WTC11 (cell line): ENCODE measurements around the gene KCNQ2. TPM values are rescaled to one million over a fixed set of nuclear protein-coding genes. Genes with fewer than 3 reads are reported as not detected.

Experiments used
- ATAC-seq: fragments of 200-7000 bp; cut with Tn5 transposase; 2 replicates; pipeline ENCODE4 v1.10.0; 2021; ENCODE audit warnings: mild to moderate bottlenecking, moderate library complexity
- CTCF ChIA-PET: fragments of 300-600 bp; sonication (Branson Sonifier 250); formaldehyde crosslinking; loops from one replicate; lab custom pipeline; 2021; ENCODE audit warnings: antibody characterized with exemption; lab: Charles Lee
- POLR2A ChIA-PET: fragments of 350-600 bp; sonication (Branson Sonifier 250); formaldehyde crosslinking; loops from one replicate; lab custom pipeline; 2021; ENCODE audit warnings: antibody characterized with exemption; lab: Charles Lee
- DNase-seq: peaks from one replicate; pipeline ENCODE4 v3.0.0; 2021; ENCODE audit warnings: low spot score
- H3K27ac Mint-ChIP-seq: 2 replicates; pipeline ENCODE4 v1.8.0; 2021; ENCODE audit warnings: mixed read lengths
- H3K27me3 Mint-ChIP-seq: 2 replicates; pipeline ENCODE4 v1.8.0; 2021; ENCODE audit warnings: low read depth, mild to moderate bottlenecking, moderate library complexity, mixed read lengths
- H3K36me3 Mint-ChIP-seq: 2 replicates; pipeline ENCODE4 v1.8.0; 2021; ENCODE audit warnings: mixed read lengths
- H3K4me1 Mint-ChIP-seq: 2 replicates; pipeline ENCODE4 v1.8.0; 2022; ENCODE audit warnings: mixed read lengths
- H3K4me3 Mint-ChIP-seq: 2 replicates; pipeline ENCODE4 v1.8.0; 2021; ENCODE audit warnings: mild to moderate bottlenecking, moderate library complexity, mixed read lengths
- H3K9me3 Mint-ChIP-seq: 2 replicates; pipeline ENCODE4 v1.8.0; 2021; ENCODE audit warnings: mixed read lengths
- CREM ChIP-seq: sonication (generic); formaldehyde crosslinking; IDR thresholded peaks from 2 replicates; pipeline ENCODE4 v1.8.1; 2022; ENCODE audit warnings: mild to moderate bottlenecking, missing genetic modification reagents, moderate library complexity
- E2F4 ChIP-seq: sonication (generic); formaldehyde crosslinking; IDR thresholded peaks from 2 replicates; pipeline ENCODE4 v1.8.1; 2022; ENCODE audit warnings: low read depth, mild to moderate bottlenecking, moderate library complexity, missing genetic modification reagents, borderline replicate concordance
- EMX1 ChIP-seq: fragments of 250-450 bp; sonication (Bioruptor Pico); IDR thresholded peaks from 2 replicates; pipeline ENCODE4 v1.8.0; 2021; ENCODE audit warnings: mild to moderate bottlenecking
- ESRRA ChIP-seq: sonication (generic); formaldehyde crosslinking; IDR thresholded peaks from 2 replicates; pipeline ENCODE4 v1.8.1; 2022; ENCODE audit warnings: mild to moderate bottlenecking, missing genetic modification reagents, borderline replicate concordance
- GRHL2 ChIP-seq: fragments of 250-450 bp; sonication (Bioruptor Pico); IDR thresholded peaks from 2 replicates; pipeline ENCODE4 v1.8.0; 2022; ENCODE audit warnings: mild to moderate bottlenecking, moderate library complexity; ENCODE audit not compliant: insufficient replicate concordance, severe bottlenecking
- SP1 ChIP-seq: sonication (generic); formaldehyde crosslinking; conservative IDR thresholded peaks from 2 replicates; pipeline ENCODE4 v1.8.1; 2022; ENCODE audit warnings: missing genetic modification reagents
- ZNF232 ChIP-seq: sonication (generic); formaldehyde crosslinking; IDR thresholded peaks from 2 replicates; pipeline ENCODE4 v1.8.0; 2022; ENCODE audit warnings: mild to moderate bottlenecking, missing genetic modification reagents
- total RNA-seq: library from RNA; stranded (reverse); gene quantifications from 3 replicates; pipeline ENCODE4 v1.2.3, GENCODE V29; 2021
- TF ChIP-seq, protein P1 (sequence below): sonication (generic); formaldehyde crosslinking; IDR thresholded peaks from 2 replicates; pipeline ENCODE4 v1.8.0; 2023; ENCODE audit warnings: missing genetic modification reagents, mild to moderate bottlenecking, borderline replicate concordance
- TF ChIP-seq, protein P2 (sequence below): sonication (generic); formaldehyde crosslinking; IDR thresholded peaks from 2 replicates; pipeline ENCODE4 v1.8.1; 2023; ENCODE audit warnings: mild to moderate bottlenecking, missing genetic modification reagents
- TF ChIP-seq, protein P3 (sequence below): fragments of 250-450 bp; sonication (Bioruptor Pico); IDR thresholded peaks from 2 replicates; pipeline ENCODE4 v2.1.2; 2022; ENCODE audit warnings: mild to moderate bottlenecking, moderate library complexity
- TF ChIP-seq, protein P4 (sequence below): fragments of 250-450 bp; sonication (Bioruptor Pico); IDR thresholded peaks from 2 replicates; pipeline ENCODE4 v1.9.0; 2021; ENCODE audit warnings: mild to moderate bottlenecking, borderline replicate concordance
- TF ChIP-seq, protein P5 (sequence below): fragments of 250-450 bp; sonication (Bioruptor Pico); IDR thresholded peaks from 2 replicates; pipeline ENCODE4 v1.8.0; 2021; ENCODE audit warnings: mild to moderate bottlenecking
- TF ChIP-seq, protein P6 (sequence below): sonication (generic); formaldehyde crosslinking; IDR thresholded peaks from 2 replicates; pipeline ENCODE4 v1.8.0; 2022; ENCODE audit warnings: mild to moderate bottlenecking, missing genetic modification reagents

Gene KCNQ2
- total RNA-seq, 1 experiment from 2014 or later = 99.8 TPM

DNA sequence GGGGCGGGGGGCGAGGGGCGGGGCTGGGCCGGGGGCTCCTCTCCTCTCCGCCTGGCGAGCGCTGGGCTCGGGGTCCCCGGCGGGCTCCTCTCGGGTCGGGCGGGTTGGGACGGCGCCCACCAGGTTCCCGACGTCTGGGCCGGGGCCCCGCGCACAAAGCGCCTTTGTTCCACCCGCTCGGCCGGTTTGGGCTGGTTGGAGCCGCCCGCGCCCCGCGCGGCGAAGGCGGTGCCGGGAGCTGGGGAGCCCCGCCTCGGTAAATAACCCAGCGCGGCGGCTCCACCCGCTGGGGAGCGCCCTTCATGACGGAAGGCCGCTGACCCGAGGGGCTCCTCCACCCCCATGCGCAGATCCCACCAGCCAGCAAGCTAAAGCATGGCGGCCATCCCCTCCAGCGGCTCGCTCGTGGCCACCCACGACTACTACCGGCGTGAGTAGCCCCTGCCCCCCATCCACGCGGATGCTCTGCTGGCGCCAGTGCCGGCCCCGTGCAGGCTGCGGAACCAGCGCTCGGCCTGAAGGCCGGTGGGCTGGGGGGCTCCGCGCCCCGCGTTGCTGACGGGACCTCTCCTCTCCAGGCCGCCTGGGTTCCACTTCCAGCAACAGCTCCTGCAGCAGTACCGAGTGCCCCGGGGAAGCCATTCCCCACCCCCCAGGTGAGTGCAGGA lies 48.6 kb upstream of the KCNQ2 start (continued):
- TF ChIP-seq, protein P1, sequence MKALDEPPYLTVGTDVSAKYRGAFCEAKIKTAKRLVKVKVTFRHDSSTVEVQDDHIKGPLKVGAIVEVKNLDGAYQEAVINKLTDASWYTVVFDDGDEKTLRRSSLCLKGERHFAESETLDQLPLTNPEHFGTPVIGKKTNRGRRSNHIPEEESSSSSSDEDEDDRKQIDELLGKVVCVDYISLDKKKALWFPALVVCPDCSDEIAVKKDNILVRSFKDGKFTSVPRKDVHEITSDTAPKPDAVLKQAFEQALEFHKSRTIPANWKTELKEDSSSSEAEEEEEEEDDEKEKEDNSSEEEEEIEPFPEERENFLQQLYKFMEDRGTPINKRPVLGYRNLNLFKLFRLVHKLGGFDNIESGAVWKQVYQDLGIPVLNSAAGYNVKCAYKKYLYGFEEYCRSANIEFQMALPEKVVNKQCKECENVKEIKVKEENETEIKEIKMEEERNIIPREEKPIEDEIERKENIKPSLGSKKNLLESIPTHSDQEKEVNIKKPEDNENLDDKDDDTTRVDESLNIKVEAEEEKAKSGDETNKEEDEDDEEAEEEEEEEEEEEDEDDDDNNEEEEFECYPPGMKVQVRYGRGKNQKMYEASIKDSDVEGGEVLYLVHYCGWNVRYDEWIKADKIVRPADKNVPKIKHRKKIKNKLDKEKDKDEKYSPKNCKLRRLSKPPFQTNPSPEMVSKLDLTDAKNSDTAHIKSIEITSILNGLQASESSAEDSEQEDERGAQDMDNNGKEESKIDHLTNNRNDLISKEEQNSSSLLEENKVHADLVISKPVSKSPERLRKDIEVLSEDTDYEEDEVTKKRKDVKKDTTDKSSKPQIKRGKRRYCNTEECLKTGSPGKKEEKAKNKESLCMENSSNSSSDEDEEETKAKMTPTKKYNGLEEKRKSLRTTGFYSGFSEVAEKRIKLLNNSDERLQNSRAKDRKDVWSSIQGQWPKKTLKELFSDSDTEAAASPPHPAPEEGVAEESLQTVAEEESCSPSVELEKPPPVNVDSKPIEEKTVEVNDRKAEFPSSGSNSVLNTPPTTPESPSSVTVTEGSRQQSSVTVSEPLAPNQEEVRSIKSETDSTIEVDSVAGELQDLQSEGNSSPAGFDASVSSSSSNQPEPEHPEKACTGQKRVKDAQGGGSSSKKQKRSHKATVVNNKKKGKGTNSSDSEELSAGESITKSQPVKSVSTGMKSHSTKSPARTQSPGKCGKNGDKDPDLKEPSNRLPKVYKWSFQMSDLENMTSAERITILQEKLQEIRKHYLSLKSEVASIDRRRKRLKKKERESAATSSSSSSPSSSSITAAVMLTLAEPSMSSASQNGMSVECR = no peak
- TF ChIP-seq, protein P2, sequence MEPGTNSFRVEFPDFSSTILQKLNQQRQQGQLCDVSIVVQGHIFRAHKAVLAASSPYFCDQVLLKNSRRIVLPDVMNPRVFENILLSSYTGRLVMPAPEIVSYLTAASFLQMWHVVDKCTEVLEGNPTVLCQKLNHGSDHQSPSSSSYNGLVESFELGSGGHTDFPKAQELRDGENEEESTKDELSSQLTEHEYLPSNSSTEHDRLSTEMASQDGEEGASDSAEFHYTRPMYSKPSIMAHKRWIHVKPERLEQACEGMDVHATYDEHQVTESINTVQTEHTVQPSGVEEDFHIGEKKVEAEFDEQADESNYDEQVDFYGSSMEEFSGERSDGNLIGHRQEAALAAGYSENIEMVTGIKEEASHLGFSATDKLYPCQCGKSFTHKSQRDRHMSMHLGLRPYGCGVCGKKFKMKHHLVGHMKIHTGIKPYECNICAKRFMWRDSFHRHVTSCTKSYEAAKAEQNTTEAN (CRISPR knock-in tag) = no peak
- TF ChIP-seq, protein P3, sequence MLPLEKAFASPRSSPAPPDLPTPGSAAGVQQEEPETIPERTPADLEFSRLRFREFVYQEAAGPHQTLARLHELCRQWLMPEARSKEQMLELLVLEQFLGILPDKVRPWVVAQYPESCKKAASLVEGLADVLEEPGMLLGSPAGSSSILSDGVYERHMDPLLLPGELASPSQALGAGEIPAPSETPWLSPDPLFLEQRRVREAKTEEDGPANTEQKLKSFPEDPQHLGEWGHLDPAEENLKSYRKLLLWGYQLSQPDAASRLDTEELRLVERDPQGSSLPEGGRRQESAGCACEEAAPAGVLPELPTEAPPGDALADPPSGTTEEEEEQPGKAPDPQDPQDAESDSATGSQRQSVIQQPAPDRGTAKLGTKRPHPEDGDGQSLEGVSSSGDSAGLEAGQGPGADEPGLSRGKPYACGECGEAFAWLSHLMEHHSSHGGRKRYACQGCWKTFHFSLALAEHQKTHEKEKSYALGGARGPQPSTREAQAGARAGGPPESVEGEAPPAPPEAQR (CRISPR knock-in tag) = no peak

DNA sequence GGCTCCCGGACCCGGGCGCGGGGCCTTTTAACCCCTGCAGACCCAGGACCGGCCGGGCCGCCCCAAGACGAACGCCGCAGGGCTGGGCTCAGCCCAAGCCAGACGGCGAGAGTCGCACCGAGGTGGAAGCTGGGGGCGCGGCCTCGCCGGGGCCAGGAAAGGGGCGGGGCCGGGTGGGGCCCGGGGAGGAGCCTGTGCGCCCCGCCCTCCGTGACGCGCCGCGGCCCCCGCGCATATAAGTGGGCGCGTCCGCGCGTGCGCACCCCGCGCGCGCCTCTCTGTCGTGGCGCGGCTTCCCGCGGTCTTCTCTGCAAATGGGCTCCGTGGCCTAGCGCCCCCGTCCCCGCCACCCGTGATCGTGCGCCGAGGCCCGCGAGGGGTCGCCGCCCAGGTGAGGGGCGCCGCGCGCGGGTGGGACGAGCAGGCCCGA lies 48.1 kb upstream of the KCNQ2 start, which contains the start of gene PPDPF:
TSS of gene PPDPF (plus strand) at position 262 of the 430 bp plus-strand sequence. CDS start 544 bp downstream, outside the sequence.
- H3K27me3 Mint-ChIP-seq = peaks cover 9% of the 10 kb centered on the region; the same call in 1 of the 2 replicates
- H3K4me3 Mint-ChIP-seq = peak within 1 kb of the TSS; percentile 88
- peaks cover 14% of the 10 kb centered on the region for H3K4me1 Mint-ChIP-seq
- TF ChIP-seq, protein P4, sequence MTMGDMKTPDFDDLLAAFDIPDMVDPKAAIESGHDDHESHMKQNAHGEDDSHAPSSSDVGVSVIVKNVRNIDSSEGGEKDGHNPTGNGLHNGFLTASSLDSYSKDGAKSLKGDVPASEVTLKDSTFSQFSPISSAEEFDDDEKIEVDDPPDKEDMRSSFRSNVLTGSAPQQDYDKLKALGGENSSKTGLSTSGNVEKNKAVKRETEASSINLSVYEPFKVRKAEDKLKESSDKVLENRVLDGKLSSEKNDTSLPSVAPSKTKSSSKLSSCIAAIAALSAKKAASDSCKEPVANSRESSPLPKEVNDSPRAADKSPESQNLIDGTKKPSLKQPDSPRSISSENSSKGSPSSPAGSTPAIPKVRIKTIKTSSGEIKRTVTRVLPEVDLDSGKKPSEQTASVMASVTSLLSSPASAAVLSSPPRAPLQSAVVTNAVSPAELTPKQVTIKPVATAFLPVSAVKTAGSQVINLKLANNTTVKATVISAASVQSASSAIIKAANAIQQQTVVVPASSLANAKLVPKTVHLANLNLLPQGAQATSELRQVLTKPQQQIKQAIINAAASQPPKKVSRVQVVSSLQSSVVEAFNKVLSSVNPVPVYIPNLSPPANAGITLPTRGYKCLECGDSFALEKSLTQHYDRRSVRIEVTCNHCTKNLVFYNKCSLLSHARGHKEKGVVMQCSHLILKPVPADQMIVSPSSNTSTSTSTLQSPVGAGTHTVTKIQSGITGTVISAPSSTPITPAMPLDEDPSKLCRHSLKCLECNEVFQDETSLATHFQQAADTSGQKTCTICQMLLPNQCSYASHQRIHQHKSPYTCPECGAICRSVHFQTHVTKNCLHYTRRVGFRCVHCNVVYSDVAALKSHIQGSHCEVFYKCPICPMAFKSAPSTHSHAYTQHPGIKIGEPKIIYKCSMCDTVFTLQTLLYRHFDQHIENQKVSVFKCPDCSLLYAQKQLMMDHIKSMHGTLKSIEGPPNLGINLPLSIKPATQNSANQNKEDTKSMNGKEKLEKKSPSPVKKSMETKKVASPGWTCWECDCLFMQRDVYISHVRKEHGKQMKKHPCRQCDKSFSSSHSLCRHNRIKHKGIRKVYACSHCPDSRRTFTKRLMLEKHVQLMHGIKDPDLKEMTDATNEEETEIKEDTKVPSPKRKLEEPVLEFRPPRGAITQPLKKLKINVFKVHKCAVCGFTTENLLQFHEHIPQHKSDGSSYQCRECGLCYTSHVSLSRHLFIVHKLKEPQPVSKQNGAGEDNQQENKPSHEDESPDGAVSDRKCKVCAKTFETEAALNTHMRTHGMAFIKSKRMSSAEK (CRISPR knock-in tag) = no peak
- TF ChIP-seq EMX1 (CRISPR knock-in tag) = 0 out of 2 replicates have a peak, but pooled peaks have one; percentile 26
- TF ChIP-seq GRHL2 (CRISPR knock-in tag) = no peak
- no peak for TF ChIP-seq ESRRA (CRISPR knock-in tag)
- peak; percentile 78 for TF ChIP-seq SP1 (CRISPR knock-in tag)
- TF ChIP-seq, protein P5, sequence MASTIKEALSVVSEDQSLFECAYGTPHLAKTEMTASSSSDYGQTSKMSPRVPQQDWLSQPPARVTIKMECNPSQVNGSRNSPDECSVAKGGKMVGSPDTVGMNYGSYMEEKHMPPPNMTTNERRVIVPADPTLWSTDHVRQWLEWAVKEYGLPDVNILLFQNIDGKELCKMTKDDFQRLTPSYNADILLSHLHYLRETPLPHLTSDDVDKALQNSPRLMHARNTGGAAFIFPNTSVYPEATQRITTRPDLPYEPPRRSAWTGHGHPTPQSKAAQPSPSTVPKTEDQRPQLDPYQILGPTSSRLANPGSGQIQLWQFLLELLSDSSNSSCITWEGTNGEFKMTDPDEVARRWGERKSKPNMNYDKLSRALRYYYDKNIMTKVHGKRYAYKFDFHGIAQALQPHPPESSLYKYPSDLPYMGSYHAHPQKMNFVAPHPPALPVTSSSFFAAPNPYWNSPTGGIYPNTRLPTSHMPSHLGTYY (CRISPR knock-in tag) = peak; percentile 26; the same call in 1 of the 2 replicates
- peak; percentile 21; the same call in 1 of the 2 replicates for TF ChIP-seq ZNF232
- TF ChIP-seq CREM (CRISPR knock-in tag) = 0 out of 2 replicates have a peak, but pooled peaks have one; percentile 18
- TF ChIP-seq, protein P6, sequence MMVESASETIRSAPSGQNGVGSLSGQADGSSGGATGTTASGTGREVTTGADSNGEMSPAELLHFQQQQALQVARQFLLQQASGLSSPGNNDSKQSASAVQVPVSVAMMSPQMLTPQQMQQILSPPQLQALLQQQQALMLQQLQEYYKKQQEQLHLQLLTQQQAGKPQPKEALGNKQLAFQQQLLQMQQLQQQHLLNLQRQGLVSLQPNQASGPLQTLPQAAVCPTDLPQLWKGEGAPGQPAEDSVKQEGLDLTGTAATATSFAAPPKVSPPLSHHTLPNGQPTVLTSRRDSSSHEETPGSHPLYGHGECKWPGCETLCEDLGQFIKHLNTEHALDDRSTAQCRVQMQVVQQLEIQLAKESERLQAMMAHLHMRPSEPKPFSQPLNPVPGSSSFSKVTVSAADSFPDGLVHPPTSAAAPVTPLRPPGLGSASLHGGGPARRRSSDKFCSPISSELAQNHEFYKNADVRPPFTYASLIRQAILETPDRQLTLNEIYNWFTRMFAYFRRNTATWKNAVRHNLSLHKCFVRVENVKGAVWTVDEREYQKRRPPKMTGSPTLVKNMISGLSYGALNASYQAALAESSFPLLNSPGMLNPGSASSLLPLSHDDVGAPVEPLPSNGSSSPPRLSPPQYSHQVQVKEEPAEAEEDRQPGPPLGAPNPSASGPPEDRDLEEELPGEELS (CRISPR knock-in tag) = peak; percentile 76
- TF ChIP-seq E2F4 (CRISPR knock-in tag) = no peak
- H3K36me3 Mint-ChIP-seq = peaks cover 21% of the 10 kb centered on the region
- peak; percentile 72 for ATAC-seq
- ChIA-PET POLR2A (interaction anchor here (1.3 to 1.8 kb wide), 5 partner anchors 14 to 133 kb away, joined by 3 to 5 read pairs (median 4); partner anchors contain the start of genes GMEB2 and STMN3), CTCF (interaction anchor here (0.6 to 4.4 kb wide), 16 partner anchors 9 to 460 kb away, joined by 3 to 50 read pairs (median 5); partner anchors contain the start of genes GMEB2, PRPF6 and PTK6)
- DNase-seq = peak; percentile 78
- peaks cover 8% of the 10 kb centered on the region; the same call in 1 of the 2 replicates for H3K9me3 Mint-ChIP-seq
- peak within 1 kb of the TSS; percentile 79 for H3K27ac Mint-ChIP-seq
